Activated CD4-positive, alpha-beta T cell treated with anti-CD3 and anti-CD28 coated beads for 1 hour (primary cell): Measurements from ENCODE around the gene DNAJC1.
"Not testable (repeated sequence)": the region's sequence is repeated elsewhere in the genome, so short reads cannot be mapped to it uniquely, and the experiment has no call there.

Experiments used
- DNase-seq: peaks from one replicate; pipeline ENCODE4 v3.0.0-alpha.2; 2020

The DNAJC1 gene, protein sequence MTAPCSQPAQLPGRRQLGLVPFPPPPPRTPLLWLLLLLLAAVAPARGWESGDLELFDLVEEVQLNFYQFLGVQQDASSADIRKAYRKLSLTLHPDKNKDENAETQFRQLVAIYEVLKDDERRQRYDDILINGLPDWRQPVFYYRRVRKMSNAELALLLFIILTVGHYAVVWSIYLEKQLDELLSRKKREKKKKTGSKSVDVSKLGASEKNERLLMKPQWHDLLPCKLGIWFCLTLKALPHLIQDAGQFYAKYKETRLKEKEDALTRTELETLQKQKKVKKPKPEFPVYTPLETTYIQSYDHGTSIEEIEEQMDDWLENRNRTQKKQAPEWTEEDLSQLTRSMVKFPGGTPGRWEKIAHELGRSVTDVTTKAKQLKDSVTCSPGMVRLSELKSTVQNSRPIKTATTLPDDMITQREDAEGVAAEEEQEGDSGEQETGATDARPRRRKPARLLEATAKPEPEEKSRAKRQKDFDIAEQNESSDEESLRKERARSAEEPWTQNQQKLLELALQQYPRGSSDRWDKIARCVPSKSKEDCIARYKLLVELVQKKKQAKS

GRCh38 chr10:22003177-22003963 lies at the start of gene DNAJC1:
DNAJC1 (minus strand) TSS chr10:22003730; CDS start chr10:22003434, 296 bp downstream.
- DNase-seq, result peak; percentile 97

DNA sequence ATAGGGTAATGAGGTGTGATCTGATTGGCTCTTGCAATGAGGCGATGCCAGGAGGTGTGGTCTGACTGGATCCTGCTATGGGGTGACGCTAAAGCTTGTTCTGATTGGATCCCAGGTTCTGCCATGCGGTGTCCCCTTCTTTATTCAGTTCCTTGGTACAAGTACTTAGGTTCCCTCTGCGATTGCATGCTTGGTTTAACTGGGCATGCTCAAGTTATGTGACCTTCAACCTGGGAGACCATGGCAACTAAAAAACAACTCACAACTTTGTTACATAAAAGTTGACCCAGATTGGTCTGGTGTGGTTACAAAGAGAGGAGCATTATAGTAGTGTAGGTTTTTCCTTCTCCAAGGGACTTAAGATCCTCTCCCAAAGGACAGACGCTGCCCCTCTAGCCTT lies 49.5 kb upstream of the DNAJC1 start:
- no peak for DNase-seq

DNA sequence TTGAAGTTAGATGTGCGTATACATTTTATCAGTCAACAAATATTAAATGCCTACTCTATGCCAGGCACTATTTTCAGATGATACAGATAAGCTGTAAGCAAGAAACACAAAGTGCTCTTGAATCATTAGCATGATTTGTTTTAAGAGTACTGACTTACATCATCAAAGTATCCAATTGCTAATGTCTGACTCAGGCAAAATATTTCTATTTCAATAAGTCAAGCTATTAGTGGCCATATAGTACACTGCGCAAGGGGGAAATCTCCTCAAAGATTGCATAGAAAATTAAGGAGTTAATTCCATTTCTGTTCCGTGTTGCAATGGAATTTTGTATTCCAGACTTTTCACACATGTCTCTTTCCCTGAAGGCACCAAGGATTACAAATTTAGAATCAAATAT lies 46.1 kb upstream of the DNAJC1 start:
- DNase-seq, result no peak

DNA sequence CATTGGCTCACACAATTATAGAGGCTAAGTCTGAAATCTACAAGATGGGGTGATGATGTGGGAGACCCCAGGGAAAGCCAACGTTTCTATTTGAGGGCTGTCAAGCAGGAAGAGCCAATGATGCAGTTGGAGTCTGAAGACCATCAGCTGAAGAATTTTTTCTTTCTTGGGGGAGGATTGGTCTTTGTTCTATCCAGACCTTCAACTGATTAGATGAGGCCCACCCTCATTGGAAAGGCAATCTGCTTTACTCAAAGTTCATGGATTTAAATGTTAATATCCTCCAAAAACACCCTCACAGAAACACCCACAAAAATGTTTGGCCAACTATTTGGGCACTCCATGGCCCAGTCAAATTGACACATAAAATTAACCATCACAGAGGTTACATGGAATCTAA lies 44.3 kb upstream of the DNAJC1 start:
- DNase-seq, result no peak

GRCh38 chr10:22043327-22043633 lies 39.8 kb upstream of the DNAJC1 start:
- DNase-seq, result no peak

DNA sequence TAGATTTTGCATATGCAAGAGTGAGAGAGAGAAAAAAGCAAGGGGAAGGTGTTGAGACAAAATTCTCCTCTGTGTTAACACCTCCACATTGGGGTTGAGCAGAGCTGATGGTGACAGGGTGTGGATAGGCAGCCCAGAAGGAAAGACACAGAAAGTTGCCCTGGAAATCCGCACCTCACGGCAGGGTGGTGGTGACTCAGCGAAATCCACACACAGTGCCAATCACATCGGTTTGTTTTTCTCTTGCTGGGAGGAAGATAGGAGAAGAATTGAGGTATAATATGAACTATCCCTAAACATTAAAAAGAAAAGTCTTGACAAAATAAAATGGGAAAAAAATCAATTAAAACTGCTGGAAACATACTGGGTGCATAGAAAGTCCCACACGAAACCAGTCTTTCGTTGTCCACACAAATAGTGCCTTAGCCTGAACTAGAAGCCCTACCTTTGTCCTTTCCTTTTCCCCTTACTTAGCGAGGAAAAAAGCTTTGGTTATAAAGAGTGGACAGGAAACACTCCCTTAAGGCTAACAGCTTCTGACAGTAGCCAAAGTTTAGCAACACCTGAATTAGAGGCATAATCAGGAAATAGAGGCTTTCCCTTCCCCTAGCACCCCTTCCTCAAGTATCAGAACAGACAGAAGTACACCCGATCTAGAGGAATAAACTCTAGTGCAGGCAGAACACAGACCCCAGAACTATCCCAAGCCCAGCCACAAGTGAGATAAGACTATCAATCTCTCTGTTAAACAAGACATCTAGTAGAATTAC lies 39.2 kb upstream of the DNAJC1 start:
- no peak for DNase-seq

- DNase-seq, result no peak
Measured at GRCh38 chr10:22034333-22034732, 30.8 kb upstream of the DNAJC1 start.

DNA sequence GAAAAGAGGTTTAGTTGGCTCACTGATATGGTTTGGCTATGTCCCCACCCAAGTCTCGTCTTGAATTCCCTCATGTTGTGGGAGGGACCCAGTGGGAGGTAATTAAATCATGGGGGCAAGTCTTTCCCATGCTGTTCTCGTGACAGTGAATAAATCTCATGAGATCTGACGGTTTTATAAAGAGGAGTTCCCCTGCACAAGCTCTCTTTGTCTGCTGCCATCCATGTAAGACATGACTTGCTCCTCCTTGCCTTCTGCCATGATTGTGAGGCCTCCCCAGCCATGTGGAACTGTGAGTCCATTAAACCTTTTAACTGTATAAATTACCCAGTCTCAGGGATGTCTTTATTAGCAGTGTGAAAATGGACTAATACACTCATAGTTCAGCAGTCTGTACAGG lies 28.7 kb upstream of the DNAJC1 start:
- DNase-seq, result not testable (repeated sequence)

GRCh38 chr10:22030421-22030820 lies 26.9 kb upstream of the DNAJC1 start:
- no peak for DNase-seq

GRCh38 chr10:22029445-22030236 lies 26.1 kb upstream of the DNAJC1 start:
- DNase-seq, result no peak

- no peak for DNase-seq
Measured at GRCh38 chr10:22027364-22028238, 24.1 kb upstream of the DNAJC1 start.

DNA sequence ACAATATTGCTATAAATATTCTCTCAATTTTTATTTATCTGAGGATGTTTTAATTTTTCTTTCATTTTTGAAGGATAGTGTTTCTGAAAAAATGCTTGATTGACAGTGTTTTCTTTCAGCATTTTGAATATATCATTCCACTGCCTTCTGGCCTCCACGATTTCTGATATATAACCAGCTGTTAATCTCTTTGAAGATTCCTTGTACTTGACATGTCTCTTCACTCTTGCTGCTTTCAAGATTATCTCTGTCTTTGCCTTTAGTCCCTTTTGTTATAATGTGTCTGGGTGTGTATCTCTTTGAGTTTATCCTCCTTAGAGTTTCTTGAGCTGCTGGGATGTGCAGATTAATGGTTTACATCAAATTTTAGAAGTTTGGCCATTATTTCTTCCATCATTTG lies 22.8 kb upstream of the DNAJC1 start:
- no peak for DNase-seq

DNA sequence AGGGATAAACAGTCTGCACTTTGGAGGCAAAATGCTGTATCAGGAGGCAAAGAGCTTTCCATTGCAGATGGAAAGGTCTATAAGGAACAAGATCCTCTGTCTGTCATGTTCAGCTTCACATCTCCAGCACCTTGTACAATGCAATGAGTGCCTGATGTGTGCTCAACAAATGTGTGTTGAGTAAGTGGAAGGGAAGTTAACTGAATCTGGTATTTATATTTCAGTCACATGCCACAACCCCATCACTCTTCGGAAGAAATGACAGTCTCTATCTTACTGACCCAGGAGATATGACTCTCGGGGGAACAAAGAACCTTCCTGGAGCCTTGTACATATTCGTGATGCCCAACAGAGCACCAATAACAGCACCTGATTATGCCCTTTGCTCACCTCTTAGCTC lies 20.0 kb upstream of the DNAJC1 start:
- no peak for DNase-seq

DNA sequence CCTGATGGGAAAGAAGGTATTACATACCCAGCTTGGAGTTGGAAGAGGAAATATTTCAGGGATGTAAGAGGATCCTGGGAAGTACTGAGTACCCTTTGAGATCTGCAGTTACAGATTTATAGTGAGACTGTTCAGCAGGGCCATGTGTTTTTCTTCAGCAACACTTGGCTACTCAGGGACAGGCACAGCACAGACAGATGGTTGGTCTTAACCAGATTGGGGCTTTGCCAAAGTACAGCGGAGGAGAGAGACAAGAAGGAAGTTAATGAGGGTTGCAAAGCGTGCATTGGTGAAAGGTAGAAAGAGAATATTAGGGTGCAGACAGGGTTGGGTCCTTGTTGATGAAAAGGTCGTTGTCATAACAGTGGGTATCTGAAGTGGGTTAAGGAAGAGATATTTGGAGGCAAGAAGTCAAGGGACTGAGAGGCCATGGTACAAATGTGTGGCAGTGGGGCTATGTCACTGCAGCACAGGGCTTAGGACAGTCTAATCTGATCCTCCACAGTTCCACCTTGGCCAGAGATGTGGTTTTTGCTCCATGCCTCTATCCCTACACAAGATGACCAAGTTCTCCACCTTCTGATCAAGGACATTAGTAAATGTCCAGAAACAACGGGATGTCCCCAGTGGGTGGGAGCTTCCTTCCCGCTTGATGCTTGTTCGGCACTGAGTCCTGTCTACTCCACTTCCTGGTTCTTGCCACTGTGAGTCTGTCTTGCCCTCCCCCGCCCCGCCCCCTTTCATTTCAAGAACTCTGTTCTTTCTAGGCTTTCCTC lies 18.9 kb upstream of the DNAJC1 start:
- peak; percentile 32 for DNase-seq

- not testable (repeated sequence) for DNase-seq
Measured at GRCh38 chr10:22021144-22021543, 17.6 kb upstream of the DNAJC1 start.

DNA sequence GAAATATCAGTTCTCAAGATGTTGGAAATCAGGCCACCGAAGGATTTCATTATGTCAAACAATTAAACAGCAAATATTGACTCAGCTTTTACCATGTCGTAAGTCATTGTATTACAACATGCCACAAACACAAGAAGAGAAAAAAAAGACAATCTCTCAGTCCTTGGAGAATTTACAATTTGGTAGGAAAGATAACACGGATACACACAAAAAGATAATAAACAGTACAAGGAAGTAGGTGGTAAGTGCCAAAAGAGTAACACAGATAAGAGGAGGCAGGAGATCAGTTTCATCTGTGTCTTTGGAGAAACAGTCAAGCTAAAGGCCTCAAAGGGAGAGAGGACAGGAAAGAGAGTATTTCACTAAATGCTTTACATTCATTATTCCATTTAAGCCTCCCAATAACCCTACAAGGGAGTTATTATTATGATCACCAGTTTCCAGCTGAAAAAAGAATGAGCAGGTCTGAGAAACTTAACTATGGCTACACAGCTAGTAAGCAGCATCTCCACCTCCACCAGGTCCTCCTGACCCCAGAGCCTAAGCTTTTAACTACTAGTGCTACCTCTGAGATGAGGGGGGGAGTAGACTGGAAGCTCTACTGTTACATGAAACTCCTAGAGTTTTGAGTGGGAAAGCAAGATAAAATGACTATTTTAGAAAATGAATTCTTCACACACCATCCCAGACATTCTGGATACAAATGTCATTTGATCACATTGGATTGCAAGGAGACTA lies 13.9 kb upstream of the DNAJC1 start:
- DNase-seq, result no peak

GRCh38 chr10:22016046-22016705 lies 12.6 kb upstream of the DNAJC1 start:
- DNase-seq, result no peak

DNA sequence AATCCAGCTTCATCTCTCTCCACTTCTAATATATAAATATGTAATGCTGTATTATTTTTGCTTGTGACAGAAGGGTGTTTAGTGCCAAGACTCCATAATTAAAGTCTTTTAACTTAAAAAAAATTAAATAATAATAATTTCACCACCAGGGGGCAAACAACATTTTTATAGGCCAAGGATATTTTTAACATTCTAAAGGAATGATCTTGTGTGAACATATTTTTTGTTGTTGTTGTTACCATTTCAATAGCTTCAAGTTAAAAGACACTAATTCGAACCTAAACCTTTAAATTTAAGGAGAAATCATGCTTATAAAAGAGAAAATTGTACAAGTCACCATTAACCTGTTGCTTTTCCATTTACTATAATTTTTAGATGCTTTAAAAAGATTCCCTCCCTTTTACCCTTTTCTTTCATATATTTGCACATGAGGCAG lies 7.5 kb upstream of the DNAJC1 start:
- DNase-seq, result no peak

- no peak for DNase-seq
Measured at GRCh38 chr10:22010539-22010938, 7.0 kb upstream of the DNAJC1 start.
